ENCODE data around the gene NTM.

GRCh38 chr11:131661132-131661531, 290.7 kb downstream of the NTM start:
- TF ChIP-seq EZH2 (IDR thresholded peaks at IDR 0.05) (no peak), POLR2AphosphoS5 (IDR thresholded peaks at IDR 0.05; ENCODE audit: borderline replicate concordance, low read depth, low read length) (no peak), FOXP2 (optimal IDR thresholded peaks at IDR 0.05; ENCODE audit: control extremely low read depth, extremely low read length, insufficient read depth) (no peak)
